K562 (cell line): ENCODE data around the gene RAD54L. TPM values are rescaled to one million over a fixed set of nuclear protein-coding genes. Genes with fewer than 3 reads are reported as not detected.

Source experiments
- ATAC-seq: fragments of 200-7000 bp; cut with Tn5 transposase; 3 replicates; pipeline ENCODE4 v1.9.1; 2020; ENCODE audit warnings: moderate library complexity
- BruUV-seq: library from RNA; stranded (reverse); fragments of 400-500 nt; replicated peaks from 2 replicates; lab custom pipeline; 2021; lab: Mats Ljungman, UMichigan
- CTCF ChIA-PET: fragments of 300-600 bp; formaldehyde crosslinking; extraction: SDS; loops from one replicate; lab custom pipeline; 2021; ENCODE audit warnings: low intra/inter-chr PET ratio; lab: Yijun Ruan, JAX
- POLR2A ChIA-PET: fragments of 300-600, 350-650 bp; sonication (Branson Sonifier 250); formaldehyde crosslinking; extraction: SDS; loops from one replicate; lab custom pipeline; 2021; ENCODE audit warnings: antibody characterized with exemption, inconsistent platforms; lab: Yijun Ruan, JAX
- DNase-seq, 4 experiments: peaks; one replicate each; pipeline versions ENCODE4 v3.0.0 to v3.0.0-alpha.2; 2011 to 2018; ENCODE audit warnings: low spot score in 3 of 4, mixed read lengths in 3 of 4; ENCODE audit errors: extremely low read depth in 1 of 4
- FAIRE-seq: peaks from 2 replicates; lab custom pipeline; 2011; peaks lifted over from hg19 to GRCh38; lab: Jason Lieb, UNC
- H2AFZ ChIP-seq: 2 replicates; pipeline ENCODE4 v1.6.0; 2011; ENCODE audit warnings: low read depth, low read length, control low read depth, inconsistent platforms
- H3K27ac ChIP-seq: fragments of 200-600 bp; 3 replicates; pipeline ENCODE4 v1.8.0; 2011; ENCODE audit warnings: low read depth, mild to moderate bottlenecking, control low read depth, inconsistent platforms, low read length, moderate library complexity, mixed read lengths; ENCODE audit errors: extremely low read depth
- H3K27me3 ChIP-seq, 2 experiments: fragments of 300-600 bp in 1 of 2; 2 replicates in 1 of 2; 3 replicates in 1 of 2; pipeline versions ENCODE4 v1.6.0 to v1.8.0; 2011; ENCODE audit warnings: inconsistent platforms in 2 of 2, low read length in 2 of 2, mild to moderate bottlenecking in 1 of 2, mixed read lengths in 1 of 2, moderate library complexity in 1 of 2; ENCODE audit not compliant: control insufficient read depth in 2 of 2, insufficient read depth in 2 of 2
- H3K36me3 ChIP-seq: fragments of 300-600 bp; 3 replicates; pipeline ENCODE4 v1.8.0; 2011; ENCODE audit warnings: mild to moderate bottlenecking, low read length, inconsistent platforms; ENCODE audit not compliant: control insufficient read depth, insufficient read depth
- H3K4me1 ChIP-seq, 2 experiments: fragments of 200-600 bp in 1 of 2; replicated peaks in 1 of 2; 2 replicates in 1 of 2; 3 replicates in 1 of 2; pipeline versions ENCODE4 v1.5.1 to v1.8.0; 2011; ENCODE audit warnings: inconsistent platforms in 2 of 2, low read length in 2 of 2, mild to moderate bottlenecking in 1 of 2, mixed read lengths in 1 of 2, moderate library complexity in 1 of 2; ENCODE audit not compliant: control insufficient read depth in 2 of 2, insufficient read depth in 2 of 2
- H3K4me2 ChIP-seq: 2 replicates; pipeline ENCODE4 v1.6.1; 2011; ENCODE audit warnings: low read length, control low read depth, inconsistent platforms, mixed read lengths; ENCODE audit not compliant: insufficient read depth
- H3K4me3 ChIP-seq: fragments of 200-600 bp; sonication (generic), shearing (Covaris generic); 2 replicates; pipeline ENCODE4 v1.5.1; 2016; ENCODE audit warnings: control low read depth, inconsistent platforms
- H3K79me2 ChIP-seq: fragments of 200-600 bp; 3 replicates; pipeline ENCODE4 v1.8.0; 2011; ENCODE audit warnings: low read length, inconsistent platforms; ENCODE audit not compliant: control insufficient read depth, insufficient read depth
- H3K9ac ChIP-seq, 2 experiments: 2 replicates each; pipeline versions ENCODE4 v1.6.0 to v1.6.1; 2011; ENCODE audit warnings: low read depth in 2 of 2, low read length in 2 of 2, control low read depth in 1 of 2, inconsistent platforms in 1 of 2, mild to moderate bottlenecking in 1 of 2, mixed read lengths in 1 of 2; ENCODE audit not compliant: insufficient read depth in 1 of 2
- H3K9me1 ChIP-seq: one replicate; pipeline ENCODE4 v1.6.0; 2011; ENCODE audit warnings: inconsistent platforms, mild to moderate bottlenecking, low read length, moderate library complexity; ENCODE audit not compliant: control insufficient read depth, insufficient read depth
- H3K9me3 ChIP-seq: replicated peaks from 2 replicates; pipeline ENCODE4 v1.5.1; 2011; ENCODE audit warnings: low read depth, low read length, inconsistent platforms; ENCODE audit not compliant: control insufficient read depth, insufficient read depth
- H4K20me1 ChIP-seq: replicated peaks from 2 replicates; pipeline ENCODE4 v1.6.1; 2011; ENCODE audit warnings: low read length, inconsistent platforms, mixed read lengths; ENCODE audit not compliant: control insufficient read depth, insufficient read depth
- BRCA1 ChIP-seq, 2 experiments: fragments of 450-650 bp in 1 of 2; sonication (generic) in 1 of 2; formaldehyde crosslinking in 1 of 2; IDR thresholded peaks; 2 replicates each; pipeline versions ENCODE4 v1.5.0 to v1.6.1; 2017 to 2020; ENCODE audit warnings: mild to moderate bottlenecking in 1 of 2, missing genetic modification reagents in 1 of 2
- CSDE1 ChIP-seq, 2 experiments: fragments of 450-650 bp; IDR thresholded peaks; 2 replicates each; pipeline ENCODE4 v1.6.1; 2016; ENCODE audit warnings: mild to moderate bottlenecking in 1 of 2
- EP300 ChIP-seq: IDR thresholded peaks from 2 replicates; pipeline ENCODE4 v1.6.1; 2012; ENCODE audit warnings: low read length, improper control_type of control experiment
- RUNX1 ChIP-seq: sonication (generic); IDR thresholded peaks from 2 replicates; pipeline ENCODE4 v1.6.1; 2016; ENCODE audit warnings: antibody characterized with exemption, low read depth
- WGBS: fragments of 100-300 bp; shearing (Covaris generic); methylation state at CpG from one replicate; pipeline ENCODE4 v1.1.6; 2016; ENCODE audit warnings: low coverage, mixed read lengths; ENCODE audit not compliant: insufficient coverage; ENCODE audit errors: missing lambda C conversion rate; 5-methylcytosine and 5-hydroxymethylcytosine counted together
- in situ Hi-C: fragments of 300-500 bp; cut with MboI; formaldehyde crosslinking; loops from 4 replicates; pipeline ENCODE4 v1.15.0; 2018; ENCODE audit warnings: inconsistent platforms, mixed read lengths
- intact Hi-C: fragments of 100-400 bp; cut with micrococcal nuclease; formaldehyde crosslinking; loops from 2 replicates; pipeline ENCODE4 v1.14.2; 2022
- polyA plus RNA-seq, 8 experiments: library from polyadenylated mRNA; depleted of rRNA in 4 of 8; stranded (reverse) in 5 of 8; unstranded in 3 of 8; fragments of >200 nt; fragmentation: Nextera tagmentation in 2 of 8; fragmentation: Illumina TruSeq in 1 of 8; extraction: Ambion mirVana in 2 of 8; extraction: Trizol in 1 of 8; gene quantifications; 2 replicates each; pipeline versions ENCODE4 v1.2.1 to v1.2.3, GENCODE V29; 2011 to 2014; ENCODE audit warnings: inconsistent platforms in 1 of 8, missing spikeins in 1 of 8
- total RNA-seq, 7 experiments: library from RNA; depleted of rRNA in 6 of 7; stranded (reverse); fragments of >200 nt in 6 of 7; fragmentation: Illumina TruSeq in 2 of 7; extraction: Trizol in 2 of 7; gene quantifications; 2 replicates each; pipeline versions ENCODE4 v1.2.1 to v1.2.3, GENCODE V29; 2011 to 2021; ENCODE audit warnings: low replicate concordance in 1 of 7

RAD54L gene
- total and polyA plus RNA-seq, 9 of the 15 experiments (the other 6 are each of a cell fraction or from before 2014, with no cell fraction given), result 17.9 to 92.3 (median 37.5) TPM

GRCh38 chr1:46263146-46263545 is 15.6 kb downstream of the RAD54L start (continued):
- TF ChIP-seq RUNX1 (no peak), CSDE1 (IDR thresholded peaks at IDR 0.05) (no peak)
- TF ChIP-seq, all 486 proteins: peak for 0

GRCh38 chr1:46268578-46268977 is 21.0 kb downstream of the RAD54L start:
- H2AFZ ChIP-seq, result no peak overlapping the region
- no peaks in the 10 kb centered on the region for H3K9me1 ChIP-seq
- no peaks in the 10 kb centered on the region for H4K20me1 ChIP-seq
- H3K4me2 ChIP-seq, result no peak overlapping the region
- peaks cover 98% of the 10 kb centered on the region for H3K36me3 ChIP-seq
- no peak overlapping the region for H3K4me3 ChIP-seq
- intact Hi-C loops, result no loop called here
- H3K4me1 ChIP-seq, result no peaks in the 10 kb centered on the region
- no peak for ATAC-seq
- no TSS peak for BruUV-seq
- WGBS, result 64% methylated on average over 1 of the region's 1 CpG
- TF ChIP-seq BRCA1 (IDR thresholded peaks at IDR 0.05) (no peak), BRCA1 (CRISPR knock-in tag; IDR thresholded peaks at IDR 0.05) (no peak), EP300 (no peak)
- H3K27me3 ChIP-seq, result no peaks in the 10 kb centered on the region
- ChIA-PET CTCF (no interaction called here), POLR2A (interaction anchor here (7.8 kb wide), 1 partner anchor 8 kb away, joined by 103 read pairs; no protein-coding TSS in a partner anchor)
- in situ Hi-C loops, result no loop called here
- H3K27ac ChIP-seq, result no peak overlapping the region
- no peak overlapping the region for H3K9ac ChIP-seq
- FAIRE-seq, result no peak
- no peak for DNase-seq
- no peaks in the 10 kb centered on the region for H3K79me2 ChIP-seq
- no peaks in the 10 kb centered on the region for H3K9me3 ChIP-seq
